G401 (cell line): ENCODE data around the gene FSD1. TPM values are rescaled to one million over a fixed set of nuclear protein-coding genes. Genes with fewer than 3 reads are reported as not detected.
"Not testable (repeated sequence)": the region's sequence is repeated elsewhere in the genome, so short reads cannot be mapped to it uniquely, and the experiment has no call there.

ENCODE experiments used
- DNase-seq: peaks from one replicate; pipeline ENCODE4 v3.0.0-alpha.2; 2015; ENCODE audit warnings: low spot score
- in situ Hi-C: cut with HindIII; loops from 2 replicates; pipeline ENCODE4 v1.10.0; 2016; ENCODE audit warnings: low sequenced_read_pairs, mixed read lengths
- total RNA-seq: library from RNA; depleted of rRNA; stranded (reverse); fragments of >200 nt; shearing (Covaris generic); gene quantifications from 2 replicates; pipeline ENCODE4 v1.2.3, GENCODE V29; 2014

The FSD1 gene
- total RNA-seq, 1 experiment from 2014 or later, result 32.9 TPM

GRCh38 chr19:4305659-4306058 lies 1.3 kb downstream of the FSD1 start:
- in situ Hi-C loops, result no loop called here
- DNase-seq, result no peak

- in situ Hi-C loops, result no loop called here
- DNase-seq, result no peak
Observed at GRCh38 chr19:4310247-4311121, 6.1 kb downstream of the FSD1 start.

- DNase-seq, result no peak
- in situ Hi-C loops, result no loop called here
Observed at GRCh38 chr19:4313847-4314490, 9.6 kb downstream of the FSD1 start.

DNA sequence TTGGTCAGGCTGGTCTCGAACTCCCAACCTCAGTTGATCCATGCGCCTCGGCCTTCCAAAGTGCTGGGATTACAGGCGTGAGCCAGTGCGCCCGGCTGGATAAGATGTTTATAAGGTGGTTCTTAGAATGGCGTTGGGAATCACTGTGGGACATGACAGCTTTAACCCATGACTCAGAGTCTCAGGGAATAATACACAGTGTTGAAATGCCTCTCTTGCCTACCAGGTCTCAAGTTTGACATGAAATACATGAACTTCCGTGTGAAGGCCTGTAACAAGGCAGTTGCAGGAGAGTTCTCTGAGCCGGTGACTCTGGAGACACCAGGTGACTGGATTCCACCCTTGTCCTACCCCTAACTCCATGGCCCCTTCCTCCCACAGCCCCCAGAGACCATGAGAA lies 12.6 kb downstream of the FSD1 start:
- in situ Hi-C loops, result no loop called here
- DNase-seq, result no peak

DNA sequence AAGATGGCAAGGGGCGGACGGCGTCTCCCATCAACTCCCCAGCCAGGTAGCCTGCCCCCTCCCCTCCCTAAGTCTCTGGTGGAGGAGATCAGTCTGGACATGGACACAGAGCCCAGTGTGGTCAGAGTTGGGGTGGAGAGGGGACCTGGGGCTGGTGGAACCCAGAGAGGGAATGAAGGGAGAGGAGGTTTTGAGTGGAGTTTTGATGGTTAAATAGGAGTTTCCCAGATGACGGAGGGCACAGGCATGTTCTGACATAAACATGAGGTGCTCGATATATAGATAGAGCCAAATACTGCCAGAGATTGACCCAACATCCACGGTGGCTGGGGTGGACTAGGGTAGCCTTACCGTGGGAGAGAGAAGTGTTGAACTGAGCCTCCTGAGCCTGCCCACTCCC lies 14.1 kb downstream of the FSD1 start:
- in situ Hi-C loops, result no loop called here
- DNase-seq, result no peak

- DNase-seq, result no peak
- in situ Hi-C loops, result no loop called here
Observed at GRCh38 chr19:4319067-4319718, 14.8 kb downstream of the FSD1 start.

DNA sequence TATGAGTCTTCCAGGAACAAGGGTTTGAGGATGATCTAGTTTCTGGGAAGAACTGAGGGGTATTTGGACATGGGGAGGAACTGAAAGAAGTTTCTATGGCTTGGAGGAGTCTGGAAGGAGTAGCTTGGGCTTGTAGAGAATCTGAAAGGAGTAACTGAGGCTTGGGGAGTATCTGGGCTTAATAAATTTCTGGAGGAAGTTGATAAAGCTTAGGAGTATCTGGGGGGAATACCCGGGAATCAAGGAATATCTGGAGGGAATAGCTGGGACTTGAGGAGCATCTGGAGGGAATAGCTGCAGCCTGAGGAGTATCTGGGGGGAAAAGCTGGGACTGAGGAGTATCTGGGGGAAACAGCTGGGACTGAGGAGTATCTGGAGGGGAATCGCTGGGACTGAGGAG lies 16.0 kb downstream of the FSD1 start:
- in situ Hi-C loops, result no loop called here
- no peak for DNase-seq

GRCh38 chr19:4322942-4323665 lies 18.7 kb downstream of the FSD1 start:
- no peak for DNase-seq
- in situ Hi-C loops, result no loop called here

- in situ Hi-C loops, result no loop called here
- no peak for DNase-seq
Observed at GRCh38 chr19:4323692-4324091, 19.3 kb downstream of the FSD1 start.

DNA sequence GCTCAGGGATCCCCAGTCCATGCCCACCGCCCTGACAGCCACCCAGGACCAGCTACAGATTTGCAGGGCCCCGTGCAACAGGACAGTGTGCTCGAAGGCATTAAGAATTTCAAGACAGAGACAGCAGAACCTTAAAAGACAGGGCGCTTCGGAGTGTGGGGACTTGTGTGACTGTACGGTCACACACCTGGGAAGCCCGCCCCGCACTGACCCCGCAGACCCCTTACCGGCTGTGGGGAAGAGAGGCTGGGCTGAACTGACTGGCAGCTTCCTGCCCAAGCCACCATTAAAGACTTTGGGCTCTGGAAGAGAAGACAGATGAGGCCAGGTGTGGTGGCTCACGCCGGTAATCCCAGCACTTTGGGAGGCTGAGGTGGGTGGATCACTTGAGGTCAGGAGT lies 19.8 kb downstream of the FSD1 start:
- in situ Hi-C loops, result no loop called here
- DNase-seq, result no peak

DNA sequence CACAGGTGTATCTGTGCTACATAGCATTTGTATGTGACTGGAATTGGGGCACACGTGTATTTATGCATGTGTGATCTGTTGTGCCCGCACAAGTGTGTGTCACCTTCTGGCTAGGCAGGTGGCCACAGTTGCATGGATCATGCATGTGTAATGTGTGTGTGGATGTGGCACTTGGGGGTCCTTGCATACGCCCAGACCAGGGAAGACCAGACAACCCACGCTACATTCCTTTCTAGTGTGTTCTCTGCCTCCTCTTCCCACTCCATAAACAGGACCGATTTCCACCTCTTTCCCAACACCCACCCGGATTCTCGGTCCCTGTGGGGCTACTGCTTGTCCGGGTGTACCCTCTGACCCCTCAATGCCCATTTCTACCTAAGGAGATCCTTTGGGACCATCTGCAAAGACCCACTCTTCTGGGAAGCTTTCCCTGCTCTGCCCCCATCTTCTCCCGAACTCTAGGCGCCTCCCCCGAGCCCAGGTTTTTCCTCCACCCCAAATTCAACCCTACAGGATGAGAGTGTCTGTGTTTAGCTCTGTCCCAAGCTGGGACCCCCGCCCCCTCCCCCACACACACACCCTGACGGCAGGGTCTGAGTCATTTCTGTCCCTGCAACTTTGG lies 21.9 kb downstream of the FSD1 start:
- in situ Hi-C loops, result no loop called here
- no peak for DNase-seq

GRCh38 chr19:4326837-4327251 lies 22.4 kb downstream of the FSD1 start:
- in situ Hi-C loops, result no loop called here
- no peak for DNase-seq

- peak; percentile 79 for DNase-seq
- in situ Hi-C loops, result no loop called here
Observed at GRCh38 chr19:4327252-4327876, 23.0 kb downstream of the FSD1 start.

- in situ Hi-C loops, result no loop called here
- no peak for DNase-seq
Observed at GRCh38 chr19:4327877-4328242, 23.5 kb downstream of the FSD1 start.

DNA sequence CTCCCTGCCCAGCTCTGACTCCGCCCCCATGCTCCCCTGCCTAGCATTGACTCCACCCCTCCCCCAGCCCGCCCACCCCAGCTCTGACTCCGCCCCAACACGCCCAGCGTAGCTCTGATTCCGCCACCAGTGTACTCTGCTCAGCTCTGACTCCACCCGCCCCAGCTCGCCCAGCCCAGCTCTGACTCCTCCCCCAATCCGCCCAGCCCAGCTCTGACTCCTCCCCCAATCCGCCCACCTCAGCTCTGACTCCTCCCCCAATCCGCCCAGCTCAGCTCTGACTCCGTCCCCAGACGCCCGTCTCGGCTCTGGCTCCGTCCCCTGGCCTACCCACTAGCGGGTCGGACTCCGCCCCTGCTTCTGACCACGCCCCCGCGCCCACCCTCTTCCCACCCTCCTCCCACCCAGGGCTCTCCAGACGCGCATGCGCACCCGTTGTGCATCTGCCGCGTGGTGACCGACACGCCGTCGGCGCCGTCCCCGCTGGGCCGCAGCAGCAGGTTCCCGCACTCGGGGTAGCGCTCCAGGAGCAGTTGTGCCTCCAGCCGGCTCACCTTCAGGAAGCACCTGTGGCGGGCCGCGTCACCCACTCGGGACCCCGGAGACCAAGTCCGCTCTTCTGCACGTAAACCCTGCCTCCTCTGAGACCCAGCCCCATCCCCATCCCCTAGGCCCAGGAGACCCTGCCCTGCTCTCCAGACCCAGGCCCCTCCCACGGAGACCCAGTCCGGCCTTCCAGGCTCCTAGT lies 24.0 kb downstream of the FSD1 start:
- peak; percentile 99 for DNase-seq
- in situ Hi-C loops, result no loop called here

GRCh38 chr19:4328991-4329681 lies 24.7 kb downstream of the FSD1 start:
- peak; percentile 22 for DNase-seq
- in situ Hi-C loops, result not testable (repeated sequence)

- DNase-seq, result no peak
- in situ Hi-C loops, result no loop called here
Observed at GRCh38 chr19:4329858-4330257, 25.5 kb downstream of the FSD1 start.
